Stimulated activated CD4-positive, alpha-beta T cell treated with anti-CD3 and anti-CD28 coated beads, TNF-alpha, amount 100 ng/mL, for 4 hours (primary cell): ENCODE results near the gene SLC16A10.
"Not testable (repeated sequence)": the region's sequence is repeated elsewhere in the genome, so short reads cannot be mapped to it uniquely, and the experiment has no call there.

ENCODE experiments used
- DNase-seq, 3 experiments: peaks; one replicate each; pipeline ENCODE4 v3.0.0-alpha.2; 2020; ENCODE audit warnings: low read depth in 3 of 3

SLC16A10 gene

GRCh38 chr6:111131018-111131417 lies 43.7 kb downstream of the SLC16A10 start:
- not testable (repeated sequence) for DNase-seq

- not testable (repeated sequence) for DNase-seq
Measured at GRCh38 chr6:111132669-111133068, 45.4 kb downstream of the SLC16A10 start.

GRCh38 chr6:111134236-111134869 lies 47.0 kb downstream of the SLC16A10 start:
- not testable (repeated sequence) for DNase-seq

GRCh38 chr6:111137489-111138093 lies 50.3 kb downstream of the SLC16A10 start:
- not testable (repeated sequence) for DNase-seq

- no peak for DNase-seq
Measured at GRCh38 chr6:111147440-111147839, 60.1 kb downstream of the SLC16A10 start.

- DNase-seq: no peak
Measured at GRCh38 chr6:111148110-111148509, 60.8 kb downstream of the SLC16A10 start.

GRCh38 chr6:111150577-111150976 lies 63.3 kb downstream of the SLC16A10 start:
- DNase-seq: no peak

GRCh38 chr6:111154981-111155380 lies 67.7 kb downstream of the SLC16A10 start:
- DNase-seq: no peak

- no peak for DNase-seq
Measured at GRCh38 chr6:111157412-111157811, 70.1 kb downstream of the SLC16A10 start.

GRCh38 chr6:111159633-111160032 lies 72.3 kb downstream of the SLC16A10 start:
- no peak for DNase-seq

- no peak for DNase-seq
Measured at GRCh38 chr6:111161650-111162049, 74.3 kb downstream of the SLC16A10 start.

- DNase-seq: no peak
Measured at GRCh38 chr6:111162504-111162903, 75.2 kb downstream of the SLC16A10 start.

GRCh38 chr6:111171577-111172400 lies 84.5 kb downstream of the SLC16A10 start:
- no peak for DNase-seq

GRCh38 chr6:111172563-111172962 lies 85.3 kb downstream of the SLC16A10 start:
- no peak for DNase-seq

- no peak for DNase-seq
Measured at GRCh38 chr6:111173341-111173740, 86.0 kb downstream of the SLC16A10 start.

GRCh38 chr6:111173946-111174345 lies 86.6 kb downstream of the SLC16A10 start:
- DNase-seq: no peak

- no peak for DNase-seq
Measured at GRCh38 chr6:111175109-111175508, 87.8 kb downstream of the SLC16A10 start.

- no peak for DNase-seq
Measured at GRCh38 chr6:111176038-111176759, 88.9 kb downstream of the SLC16A10 start.

- DNase-seq: no peak
Measured at GRCh38 chr6:111176760-111177099, 89.4 kb downstream of the SLC16A10 start.

GRCh38 chr6:111177131-111177530 lies 89.8 kb downstream of the SLC16A10 start:
- no peak for DNase-seq

- DNase-seq: no peak
Measured at GRCh38 chr6:111183702-111184517, 96.6 kb downstream of the SLC16A10 start.
